ENCODE measurements around the gene CYP26C1. TPM values are rescaled to one million over a fixed set of nuclear protein-coding genes. Genes with fewer than 3 reads are reported as not detected.

Gene CYP26C1
- polyA plus RNA-seq, 1 donor: 0.05 TPM

- DNase-seq: no peak
Measured at GRCh38 chr10:93115661-93116383, 55.2 kb downstream of the CYP26C1 start.

Other genes with a start within 250 kb of the CYP26C1 start
- 19.3 TPM for gene EXOC6, start 212.3 kb upstream of the CYP26C1 start, polyA plus RNA-seq (ENCODE audit: insufficient read length)
- gene CYP26A1, start 13.1 kb downstream of the CYP26C1 start, polyA plus RNA-seq (ENCODE audit: insufficient read length): not detected

All from left kidney (tissue), 2 donors.